Measurements from ENCODE around the gene RNASE3. TPM values are rescaled to one million over a fixed set of nuclear protein-coding genes. Genes with fewer than 3 reads are reported as not detected.
A peak's percentile ranks its signal among the peaks of the same experiment; 100 is the strongest.
"Not testable (repeated sequence)": the region's sequence is repeated elsewhere in the genome, so short reads cannot be mapped to it uniquely, and the experiment has no call there.

Gene RNASE3
- total RNA-seq, 1 donor, result not detected

- no peak overlapping the region for H3K4me3 ChIP-seq (ENCODE audit: low read depth, low read length)
- TF ChIP-seq CTCF (IDR thresholded peaks at IDR 0.05; ENCODE audit: insufficient read depth, low read length), result peak; percentile 84
- DNase-seq (ENCODE audit: low read depth), result peak; percentile 60
Observed at GRCh38 chr14:20857630-20858261, 33.4 kb upstream of the RNASE3 start.

GRCh38 chr14:20866194-20866593 is 25.0 kb upstream of the RNASE3 start:
- no peak for TF ChIP-seq CTCF (IDR thresholded peaks at IDR 0.05; ENCODE audit: insufficient read depth, low read length)
- no peak for DNase-seq (ENCODE audit: low read depth)
- no peak overlapping the region for H3K4me3 ChIP-seq (ENCODE audit: low read depth, low read length)

- peak; percentile 8 for DNase-seq (ENCODE audit: low read depth)
- peak; percentile 46 for TF ChIP-seq CTCF (IDR thresholded peaks at IDR 0.05; ENCODE audit: insufficient read depth, low read length)
- no peak overlapping the region for H3K4me3 ChIP-seq (ENCODE audit: low read depth, low read length)
Observed at GRCh38 chr14:20866963-20867362, 24.2 kb upstream of the RNASE3 start.

- TF ChIP-seq CTCF (IDR thresholded peaks at IDR 0.05; ENCODE audit: insufficient read depth, low read length), result peak; percentile 75
- H3K4me3 ChIP-seq (ENCODE audit: low read depth, low read length), result peak overlapping the region; percentile 41
- peak; percentile 72 for DNase-seq (ENCODE audit: low read depth)
Observed at GRCh38 chr14:20873370-20874177, 17.6 kb upstream of the RNASE3 start.

GRCh38 chr14:20877016-20877415 is 14.2 kb upstream of the RNASE3 start:
- TF ChIP-seq CTCF (IDR thresholded peaks at IDR 0.05; ENCODE audit: insufficient read depth, low read length), result no peak
- H3K4me3 ChIP-seq (ENCODE audit: low read depth, low read length), result no peak overlapping the region
- no peak for DNase-seq (ENCODE audit: low read depth)

- DNase-seq (ENCODE audit: low read depth), result no peak
- H3K4me3 ChIP-seq (ENCODE audit: low read depth, low read length), result no peak overlapping the region
- no peak for TF ChIP-seq CTCF (IDR thresholded peaks at IDR 0.05; ENCODE audit: insufficient read depth, low read length)
Observed at GRCh38 chr14:20878695-20879094, 12.5 kb upstream of the RNASE3 start.

- DNase-seq (ENCODE audit: low read depth); H3K4me3 ChIP-seq (ENCODE audit: low read depth, low read length): not testable (repeated sequence)
Observed at GRCh38 chr14:20881229-20881628, 10.0 kb upstream of the RNASE3 start.

- not testable (repeated sequence) for H3K4me3 ChIP-seq (ENCODE audit: low read depth, low read length); DNase-seq (ENCODE audit: low read depth)
Observed at GRCh38 chr14:20882787-20883186, 8.4 kb upstream of the RNASE3 start.

- not testable (repeated sequence) for H3K4me3 ChIP-seq (ENCODE audit: low read depth, low read length); DNase-seq (ENCODE audit: low read depth)
Observed at GRCh38 chr14:20888411-20888810, 2.8 kb upstream of the RNASE3 start.

GRCh38 chr14:20895322-20895721 is 4.1 kb downstream of the RNASE3 start:
- not testable (repeated sequence) for DNase-seq (ENCODE audit: low read depth); H3K4me3 ChIP-seq (ENCODE audit: low read depth, low read length)
